Measurements from ENCODE around the gene GSK3A.

The GSK3A gene

DNA sequence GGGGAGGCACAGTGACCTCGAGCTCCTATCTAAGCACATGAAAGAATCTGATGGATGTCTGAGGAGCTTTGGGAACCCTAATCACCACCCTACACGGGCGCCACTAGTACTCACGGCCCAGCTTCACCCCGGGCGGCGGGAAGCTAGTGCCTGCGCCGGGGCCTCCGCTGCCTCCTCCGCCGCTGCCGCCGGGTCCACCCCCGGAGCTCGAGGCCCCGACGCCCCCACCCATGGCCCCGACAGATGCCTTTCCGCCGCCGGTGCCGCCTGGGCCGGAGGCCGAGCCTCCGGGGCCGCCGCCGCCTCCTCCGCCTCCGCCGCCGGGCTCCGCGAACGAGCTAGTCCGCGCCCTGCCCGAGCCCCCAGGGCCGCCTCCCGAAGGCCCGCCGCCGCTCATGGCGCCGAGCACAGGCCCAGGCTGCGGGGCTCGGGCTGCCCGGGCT is 312 bp downstream of the GSK3A start:
- DNase-seq (ENCODE audit: extremely low read depth, low read depth) = no peak
- TF ChIP-seq, protein P1, sequence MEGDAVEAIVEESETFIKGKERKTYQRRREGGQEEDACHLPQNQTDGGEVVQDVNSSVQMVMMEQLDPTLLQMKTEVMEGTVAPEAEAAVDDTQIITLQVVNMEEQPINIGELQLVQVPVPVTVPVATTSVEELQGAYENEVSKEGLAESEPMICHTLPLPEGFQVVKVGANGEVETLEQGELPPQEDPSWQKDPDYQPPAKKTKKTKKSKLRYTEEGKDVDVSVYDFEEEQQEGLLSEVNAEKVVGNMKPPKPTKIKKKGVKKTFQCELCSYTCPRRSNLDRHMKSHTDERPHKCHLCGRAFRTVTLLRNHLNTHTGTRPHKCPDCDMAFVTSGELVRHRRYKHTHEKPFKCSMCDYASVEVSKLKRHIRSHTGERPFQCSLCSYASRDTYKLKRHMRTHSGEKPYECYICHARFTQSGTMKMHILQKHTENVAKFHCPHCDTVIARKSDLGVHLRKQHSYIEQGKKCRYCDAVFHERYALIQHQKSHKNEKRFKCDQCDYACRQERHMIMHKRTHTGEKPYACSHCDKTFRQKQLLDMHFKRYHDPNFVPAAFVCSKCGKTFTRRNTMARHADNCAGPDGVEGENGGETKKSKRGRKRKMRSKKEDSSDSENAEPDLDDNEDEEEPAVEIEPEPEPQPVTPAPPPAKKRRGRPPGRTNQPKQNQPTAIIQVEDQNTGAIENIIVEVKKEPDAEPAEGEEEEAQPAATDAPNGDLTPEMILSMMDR (IDR thresholded peaks at IDR 0.05; ENCODE audit: low read depth, low read length) = no peak

DNA sequence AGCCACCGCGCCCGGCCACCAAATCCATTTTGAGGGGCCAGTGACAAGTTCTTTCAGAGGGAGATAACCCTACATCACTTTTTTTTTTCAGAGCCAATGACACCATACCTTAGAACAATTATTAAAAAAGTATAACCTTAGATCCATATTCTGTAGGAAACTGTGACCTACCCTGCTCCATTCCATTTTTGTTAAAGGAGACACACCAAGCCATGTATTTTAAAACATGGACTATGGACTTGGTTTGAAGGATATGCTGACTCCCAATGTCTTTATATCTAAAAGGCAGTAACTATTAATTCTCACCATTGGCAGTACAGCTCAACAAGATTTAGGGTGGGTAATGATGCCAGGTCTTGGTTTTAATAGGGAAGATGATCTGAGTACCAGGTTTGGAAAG is 1.1 kb downstream of the GSK3A start:
- TF ChIP-seq, protein P1 (IDR thresholded peaks at IDR 0.05; ENCODE audit: low read depth, low read length) = no peak
- DNase-seq (ENCODE audit: extremely low read depth, low read depth) = no peak

DNA sequence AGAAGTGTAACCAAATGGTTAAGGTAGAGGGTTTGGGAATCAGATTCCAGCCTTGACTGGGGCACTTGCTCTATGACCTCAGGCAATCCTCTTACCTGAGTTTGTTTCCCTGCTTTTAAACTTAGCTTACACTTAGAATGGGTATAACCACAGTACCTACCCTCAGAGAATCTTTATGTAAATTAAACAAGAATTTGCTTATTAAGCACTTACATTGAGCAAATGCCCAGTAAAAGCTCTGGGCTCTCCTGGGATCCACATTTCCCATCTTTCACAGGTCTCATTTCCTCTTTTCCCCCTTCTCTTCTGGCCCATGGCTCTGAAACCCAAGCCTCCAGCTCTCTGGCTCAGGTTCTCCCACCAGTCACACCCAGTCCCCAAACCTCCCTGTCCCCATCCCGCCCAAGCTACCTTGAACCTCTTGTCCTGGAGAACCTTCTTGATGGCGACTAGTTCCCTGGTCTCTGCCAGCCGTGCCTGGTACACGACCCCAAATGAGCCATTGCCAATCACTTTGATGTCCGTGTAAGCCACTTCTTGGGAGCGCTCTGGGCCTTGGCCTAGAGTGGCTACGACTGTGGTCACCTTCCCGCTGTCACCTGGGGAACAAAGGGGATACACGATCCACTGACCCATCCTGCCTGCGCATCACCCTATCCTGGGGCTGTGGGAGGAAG is 2.7 kb downstream of the GSK3A start:
- no peak for DNase-seq (ENCODE audit: extremely low read depth, low read depth)
- TF ChIP-seq, protein P1 (IDR thresholded peaks at IDR 0.05; ENCODE audit: low read depth, low read length) = no peak

DNA sequence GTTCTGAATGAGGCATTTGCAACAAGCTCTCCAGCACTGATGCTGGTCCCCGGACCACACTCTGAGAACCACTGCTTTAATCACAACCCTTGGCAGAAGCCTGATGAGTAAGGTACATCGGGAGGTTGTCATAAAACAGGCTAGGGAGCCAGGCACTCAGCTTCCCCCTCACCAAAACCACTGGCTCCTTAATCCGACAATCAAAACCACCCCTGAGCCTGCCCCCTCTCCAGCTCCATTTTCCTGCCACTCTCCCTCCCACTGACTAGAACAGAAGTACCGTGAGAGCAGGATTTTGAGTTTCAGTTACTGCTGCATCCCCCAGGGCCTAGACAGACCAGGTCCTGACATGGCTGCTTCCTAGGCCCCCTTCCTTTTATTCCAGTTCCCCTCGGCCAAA is 7.2 kb downstream of the GSK3A start:
- TF ChIP-seq, protein P1 (IDR thresholded peaks at IDR 0.05; ENCODE audit: low read depth, low read length) = no peak
- no peak for DNase-seq (ENCODE audit: extremely low read depth, low read depth)

DNA sequence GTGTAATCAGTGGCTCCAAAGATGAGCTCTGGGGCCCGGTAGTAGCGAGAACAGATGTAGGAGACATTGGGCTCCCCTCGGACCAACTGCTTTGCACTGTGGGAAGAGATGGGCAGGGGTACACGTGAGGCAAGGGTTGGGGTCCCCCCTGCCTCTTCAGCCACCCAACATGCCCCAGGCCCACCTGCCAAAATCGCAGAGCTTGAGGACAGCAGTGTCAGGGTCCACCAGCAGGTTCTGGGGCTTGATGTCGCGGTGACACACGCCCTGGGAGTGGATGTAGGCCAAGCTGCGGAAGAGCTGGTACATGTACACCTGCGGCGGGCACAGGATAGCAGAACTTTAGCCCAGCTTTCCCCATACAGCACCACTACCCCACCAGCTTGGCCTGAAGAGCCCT is 8.0 kb downstream of the GSK3A start:
- TF ChIP-seq, protein P1 (IDR thresholded peaks at IDR 0.05; ENCODE audit: low read depth, low read length) = no peak
- no peak for DNase-seq (ENCODE audit: extremely low read depth, low read depth)

GRCh38 chr19:42233678-42234292 is 8.6 kb downstream of the GSK3A start:
- TF ChIP-seq, protein P1 (IDR thresholded peaks at IDR 0.05; ENCODE audit: low read depth, low read length) = no peak
- DNase-seq (ENCODE audit: extremely low read depth, low read depth) = no peak

DNA sequence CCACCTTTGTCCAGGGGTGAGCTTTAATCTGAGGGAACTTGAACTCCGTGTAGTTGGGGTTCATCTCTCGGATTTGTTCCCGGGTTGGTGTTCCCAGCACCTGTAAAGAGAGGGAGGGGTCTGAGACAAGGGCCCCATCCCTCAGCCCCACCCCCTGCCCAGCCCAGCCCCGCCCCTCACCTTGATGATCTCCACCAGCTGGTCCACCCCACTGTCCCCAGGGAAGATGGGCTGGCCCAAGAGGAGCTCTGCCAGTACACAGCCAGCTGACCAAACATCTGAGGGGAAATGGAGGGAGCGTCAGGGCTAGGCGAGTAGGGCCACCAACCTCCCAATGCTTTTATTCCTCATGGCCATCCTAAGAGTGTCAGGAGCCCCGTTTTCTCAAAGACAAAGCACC is 9.3 kb downstream of the GSK3A start:
- TF ChIP-seq, protein P1 (IDR thresholded peaks at IDR 0.05; ENCODE audit: low read depth, low read length) = no peak
- DNase-seq (ENCODE audit: extremely low read depth, low read depth) = no peak

Measured in AG09319 (cell line).